HG02938 (cell line): Measurements from ENCODE around the gene MRNIP.
"Not testable (repeated sequence)": the region's sequence is repeated elsewhere in the genome, so short reads cannot be mapped to it uniquely, and the experiment has no call there.

Experiments
- ATAC-seq: cut with Tn5 transposase; IDR thresholded peaks from one replicate; pipeline ENCODE4 v1.9.1; 2021; ENCODE audit warnings: mild to moderate bottlenecking, moderate library complexity; ENCODE audit not compliant: unreplicated experiment

MRNIP gene

DNA sequence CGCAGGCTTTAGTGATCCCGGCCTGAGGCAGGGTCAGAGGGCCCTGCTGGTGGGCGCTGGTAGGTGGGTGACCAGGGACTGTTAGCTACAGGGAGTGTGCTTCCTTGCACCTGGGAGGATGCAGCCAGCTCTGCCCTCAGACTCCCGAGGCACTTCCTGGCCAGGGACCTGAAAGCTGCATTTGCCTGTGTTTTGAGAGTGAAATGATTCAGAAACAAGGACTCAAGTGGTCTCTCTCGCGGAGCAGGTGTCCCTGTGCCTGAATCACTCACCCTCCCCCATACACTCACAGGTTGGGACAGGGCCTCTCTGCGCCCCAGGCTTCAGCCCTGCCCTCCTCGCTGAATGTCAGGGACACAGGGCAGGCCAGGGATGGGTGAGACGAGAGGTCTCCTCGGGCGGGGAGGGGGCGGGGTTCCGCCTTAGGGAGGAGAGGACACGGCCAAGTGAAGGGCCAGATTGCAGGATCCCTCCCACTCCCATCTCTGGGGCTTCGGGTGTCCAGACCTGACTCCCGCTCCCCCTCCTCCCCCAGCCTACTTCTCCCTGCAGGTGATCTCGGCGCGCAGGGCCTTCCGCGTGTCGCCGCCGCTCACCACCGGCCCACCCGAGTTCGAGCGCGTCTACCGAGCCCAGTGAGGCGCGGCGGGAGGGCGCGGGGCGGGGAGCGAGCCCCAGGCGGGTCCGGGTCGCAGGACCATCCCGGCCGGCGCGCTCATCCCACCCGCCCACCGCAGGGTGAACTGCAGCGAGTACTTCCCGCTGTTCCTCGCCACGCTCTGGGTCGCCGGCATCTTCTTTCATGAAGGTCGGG is 63.4 kb downstream of the MRNIP start:
- no peak for ATAC-seq

DNA sequence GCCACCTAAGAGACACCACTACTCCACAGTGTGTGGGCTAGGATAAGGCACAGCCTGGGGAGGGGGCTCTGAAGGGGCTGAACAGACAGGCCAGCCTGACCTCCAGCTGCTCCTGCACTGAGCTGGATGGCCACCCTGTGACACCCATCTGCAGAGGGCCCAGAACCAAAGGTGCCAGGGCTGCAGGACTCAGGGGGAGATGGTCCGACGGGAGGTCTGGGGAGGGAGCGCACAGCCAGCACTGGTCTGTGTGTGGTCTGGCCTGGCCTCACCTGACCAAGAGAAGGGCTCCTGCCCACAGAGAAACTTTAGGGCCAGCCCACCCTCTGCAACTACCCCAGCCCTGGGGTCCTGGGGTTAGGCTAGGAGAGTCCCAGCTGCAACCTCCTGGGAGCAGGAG is 64.0 kb downstream of the MRNIP start:
- ATAC-seq, result no peak

DNA sequence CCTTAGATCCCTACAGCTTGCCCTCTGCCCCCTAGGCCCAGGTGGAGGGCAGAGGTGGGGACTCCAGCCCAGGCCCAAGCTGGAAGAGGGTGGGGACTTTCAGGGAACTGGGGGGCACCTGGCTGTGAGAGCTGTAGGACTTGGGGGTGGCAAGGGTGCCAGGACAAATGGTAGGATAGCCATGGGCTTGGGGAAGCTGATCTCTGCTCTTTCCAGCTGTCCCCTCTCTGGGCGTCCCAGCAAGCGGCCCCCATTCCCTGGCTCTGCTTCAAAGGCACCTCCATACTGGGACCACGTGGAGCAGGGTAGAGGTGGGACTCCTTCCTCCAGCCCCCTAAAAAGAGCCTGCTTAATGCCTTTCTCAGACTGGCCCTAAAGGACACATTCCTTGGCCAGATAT is 64.4 kb downstream of the MRNIP start:
- no peak for ATAC-seq

DNA sequence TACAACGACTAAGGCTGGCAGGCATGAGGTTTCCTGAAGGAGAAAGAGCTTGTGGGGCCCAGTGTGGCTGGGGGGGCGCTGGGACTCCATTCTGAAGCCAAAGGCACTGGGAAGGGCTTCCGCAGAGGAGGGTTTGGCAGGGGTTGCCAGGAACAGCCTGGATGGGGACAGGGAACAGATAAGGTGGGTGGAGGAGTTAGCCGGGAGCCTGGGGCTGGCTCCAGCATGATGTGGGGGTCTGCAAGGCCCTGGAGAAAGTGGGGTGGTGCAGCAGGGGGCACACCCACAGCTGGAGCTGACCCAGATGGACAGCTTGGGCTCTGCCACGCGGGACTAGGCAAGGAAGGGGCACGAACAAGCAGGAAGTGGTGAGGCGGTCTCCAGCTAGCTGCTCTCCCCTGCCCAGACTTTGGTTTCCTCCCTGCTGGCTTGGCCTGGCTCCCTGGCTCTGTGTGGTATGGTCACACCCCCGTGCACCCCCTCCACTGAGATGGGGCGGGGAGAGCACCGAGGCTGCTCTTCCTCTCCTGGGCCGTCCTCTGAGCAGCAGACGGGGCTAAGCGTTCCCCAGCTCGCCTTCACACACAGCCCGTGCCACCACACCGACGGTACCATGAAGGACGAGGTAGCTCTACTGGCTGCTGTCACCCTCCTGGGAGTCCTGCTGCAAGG is 65.0 kb downstream of the MRNIP start, which contains the start of gene LTC4S:
Gene LTC4S, plus strand, starts transcription at position 519 of the 672 bp plus-strand sequence. Its CDS starts 95 bp downstream, at position 614.
- ATAC-seq, result no peak

DNA sequence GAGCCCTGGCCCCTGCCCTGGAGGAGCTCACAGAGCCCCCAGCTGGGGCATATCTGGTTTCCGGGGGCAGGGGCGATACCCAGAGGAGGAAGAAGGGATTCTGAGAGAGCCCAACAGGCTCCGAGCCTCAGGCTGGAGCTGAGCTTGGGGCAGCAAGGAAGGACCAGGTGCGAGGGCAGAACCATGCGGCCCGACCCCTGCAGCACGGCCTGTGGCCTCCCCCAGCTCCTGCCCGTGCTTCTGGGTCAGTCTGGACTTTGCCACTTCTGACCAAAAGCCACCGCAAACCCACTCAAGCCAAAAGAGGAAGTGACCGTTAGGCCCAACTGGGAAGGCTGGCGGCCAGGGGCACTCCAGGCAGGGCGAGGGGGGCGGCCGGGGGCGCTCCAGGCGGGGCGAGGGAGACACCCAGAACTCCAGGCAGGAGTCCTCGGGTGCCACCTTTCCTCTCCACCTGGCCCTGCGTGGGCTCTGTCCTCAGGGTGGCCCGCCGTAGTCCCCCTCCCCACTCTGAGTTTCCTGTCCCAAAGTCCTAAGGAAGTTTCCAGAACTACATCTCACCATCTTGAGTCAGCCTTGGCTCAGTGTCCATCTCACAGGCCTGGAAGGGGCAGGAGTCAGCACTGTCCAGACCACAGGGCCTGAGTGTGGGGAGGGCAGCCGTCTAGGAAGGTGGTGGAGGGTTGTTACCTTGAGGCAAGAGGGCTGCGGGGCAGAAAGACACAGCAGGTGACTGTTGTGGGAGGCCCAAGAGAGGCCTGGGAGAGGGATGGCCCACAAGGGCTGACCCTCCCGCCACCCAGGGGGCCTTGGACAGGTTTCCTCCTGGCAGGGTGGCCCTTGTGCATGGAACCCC is 65.8 kb downstream of the MRNIP start:
- no peak for ATAC-seq

DNA sequence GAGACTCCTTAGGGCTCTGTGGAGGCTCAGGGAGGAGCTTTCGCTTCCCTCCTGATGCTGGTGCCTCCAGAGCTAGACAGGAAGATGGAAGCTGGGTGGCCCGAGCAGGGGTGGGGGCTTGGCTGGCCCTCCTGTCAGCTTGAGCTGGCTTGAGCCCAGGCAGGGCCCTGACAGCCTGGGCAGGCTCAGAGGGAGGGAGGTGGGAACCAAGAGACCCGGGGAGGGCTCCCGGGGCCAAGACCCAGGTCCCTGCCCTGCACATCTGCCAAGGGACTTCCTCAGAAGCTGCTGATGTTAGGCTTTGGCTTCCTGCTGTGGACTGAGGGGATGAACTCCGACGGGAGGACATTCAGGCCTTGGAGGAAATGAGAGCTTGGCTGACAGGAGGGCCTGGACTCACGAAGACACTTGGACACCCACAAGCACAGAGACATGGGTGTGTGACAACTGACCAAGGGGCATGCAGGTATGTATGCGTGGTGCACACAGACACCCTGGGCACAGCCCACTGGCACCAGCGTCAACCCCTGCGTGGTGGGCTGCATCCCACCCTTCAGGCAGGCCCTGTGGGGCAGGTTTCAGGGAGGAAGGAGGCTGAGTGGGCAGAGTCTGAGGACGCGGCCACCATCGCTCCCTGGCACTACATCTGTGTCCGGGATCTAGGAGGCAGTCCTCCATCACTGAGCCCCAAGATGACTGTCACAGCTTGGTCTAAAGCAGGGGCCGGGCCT is 66.6 kb downstream of the MRNIP start:
- ATAC-seq, result no peak

DNA sequence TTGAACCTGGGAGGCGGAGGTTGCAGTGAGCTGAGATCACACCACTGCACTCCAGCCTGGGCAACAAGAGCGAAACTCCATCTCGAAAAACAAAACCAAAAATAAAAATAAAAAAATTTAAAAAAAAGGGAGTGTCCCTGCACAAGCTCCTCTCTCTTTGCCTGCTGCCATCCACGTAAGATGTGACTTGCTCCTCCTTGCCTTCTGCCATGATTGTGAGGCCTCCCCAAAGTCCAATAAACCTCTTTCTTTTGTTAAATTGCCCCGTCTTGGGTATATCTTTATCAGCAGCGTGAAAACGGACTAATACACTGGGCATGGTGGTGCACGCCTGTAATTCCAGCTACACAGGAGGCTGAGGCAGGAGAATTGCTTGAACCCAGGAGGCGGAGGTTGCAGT is 69.3 kb downstream of the MRNIP start:
- not testable (repeated sequence) for ATAC-seq

DNA sequence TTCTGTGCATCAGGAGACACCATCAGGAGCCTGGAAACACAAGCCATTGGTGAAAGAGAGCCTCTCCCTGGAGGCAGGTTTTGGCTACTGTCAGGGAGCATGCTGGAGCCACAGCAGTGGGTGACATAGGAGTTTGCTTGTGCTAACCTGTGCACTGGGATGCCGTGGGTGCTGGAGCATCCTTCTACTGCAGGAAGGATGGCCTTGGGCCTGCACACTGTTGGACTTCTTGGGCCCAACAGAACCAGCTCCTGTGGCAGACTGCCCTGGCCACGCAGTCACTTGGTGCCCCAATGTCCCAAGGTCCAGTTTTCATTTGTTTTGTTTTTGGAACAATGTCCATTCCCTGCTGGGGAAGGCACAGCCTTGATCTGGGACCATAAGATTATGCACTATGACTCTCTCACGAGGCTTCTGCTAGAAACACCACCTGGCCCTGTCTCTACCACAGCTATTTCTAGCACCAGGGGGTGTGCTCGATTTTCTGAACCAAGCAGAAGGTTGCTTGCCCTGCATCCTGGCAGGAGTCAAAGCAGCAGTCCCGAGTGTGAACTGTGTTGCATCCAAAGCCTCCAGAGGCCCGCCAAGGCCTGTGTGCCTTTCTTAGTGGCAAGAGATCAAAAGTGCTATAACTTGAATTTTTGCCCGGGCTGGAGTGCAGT is 70.3 kb downstream of the MRNIP start:
- ATAC-seq, result no peak
